ENCODE data around the gene TEX9. TPM values are rescaled to one million over a fixed set of nuclear protein-coding genes. Genes with fewer than 3 reads are reported as not detected.
A peak's percentile ranks its signal among the peaks of the same experiment; 100 is the strongest.
"Not testable (repeated sequence)": the region's sequence is repeated elsewhere in the genome, so short reads cannot be mapped to it uniquely, and the experiment has no call there.

TEX9 gene
- total RNA-seq: 1 to 10 TPM; 1.5 to 2.7 (median 1.9) TPM
- total RNA-seq (2013): 1.2 TPM
- 0.30 to 2.5 (median 1.1) reads per million in 29 experiments for total RNA-seq

DNA sequence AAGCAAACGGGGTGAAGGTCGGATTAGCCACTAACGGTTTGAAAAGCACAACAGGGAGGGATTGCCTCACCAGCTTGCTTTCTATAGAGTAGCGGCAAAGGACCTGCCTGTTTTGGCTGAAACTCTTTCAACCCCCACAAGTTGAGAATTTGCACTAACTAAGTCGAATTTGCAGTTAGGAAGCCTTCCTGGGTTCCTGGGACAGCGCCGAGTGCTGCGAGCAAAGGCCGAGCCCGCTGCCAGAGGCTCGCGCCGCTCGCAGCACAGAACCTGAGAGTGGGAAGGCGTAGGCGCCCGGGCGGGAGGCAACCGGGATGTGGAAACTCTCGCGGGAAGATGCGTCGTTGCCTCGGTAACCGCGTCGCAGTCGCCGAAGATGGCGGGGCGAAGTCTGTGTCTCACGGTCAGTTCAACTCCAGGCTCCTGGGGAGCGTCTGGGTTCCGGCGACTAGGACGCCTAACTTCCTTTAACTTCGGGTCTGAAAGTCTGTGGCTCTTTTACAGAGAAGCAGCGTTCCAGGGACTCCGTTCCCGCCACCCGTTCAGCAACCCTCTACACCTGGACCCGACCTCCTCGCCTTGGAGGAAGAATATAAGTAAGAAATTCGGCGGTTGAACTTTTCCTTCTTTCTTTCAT is at the start of gene TEX9:
TSS of gene TEX9 (plus strand) at position 352 of the 637 bp plus-strand sequence. CDS start at position 377, 25 bp downstream.
- Histone ChIP-seq H3K4me3 (ENCODE audit: control insufficient read depth in 1 of 2, extremely low read depth in 1 of 2, low read length in 1 of 2) (peak within 1 kb of the TSS; percentile 46 to 71), H3K27ac (ENCODE audit: low read length) (no peak within 1 kb of the TSS), H3K36me3 (ENCODE audit: control insufficient read depth in 2 of 2, extremely low read depth in 1 of 2, insufficient read depth in 1 of 2, low read length in 1 of 2) (no peaks in the 10 kb centered on the region), H3K4me1 (ENCODE audit: control insufficient read depth in 1 of 2, extremely low read depth in 1 of 2, insufficient read depth in 2 of 2, low read length in 2 of 2) (peaks cover 3 to 4% of the 10 kb centered on the region in 2 experiments), H3K27me3 (replicated peaks in 1 of 2; ENCODE audit: control insufficient read depth in 2 of 2, extremely low read depth in 1 of 2, insufficient read depth in 2 of 2, low read length in 1 of 2) (peaks cover 0 to 11% of the 10 kb centered on the region in 2 experiments), H3K9me3 (no peaks in the 10 kb centered on the region)
- peak; percentile 6 to 73 (median 46) for DNase-seq
- Mint-ChIP-seq H3K4me3 (peak within 1 kb of the TSS; percentile 80 to 91 (median 87)), H3K27me3 (peaks cover 26 to 47% of the 10 kb centered on the region in 2 donors), H3K27ac (no peak within 1 kb of the TSS), H3K4me1 (peaks cover 13 to 17% (median 16%) of the 10 kb centered on the region in 3 donors), H3K9me3 (peaks cover 0 to 7% (median 7%) of the 10 kb centered on the region in 3 donors), H3K36me3 (no peaks in the 10 kb centered on the region)
- ChIA-PET CTCF (interaction anchor here in 1 of 2 donors (0.6 kb wide), 1 partner anchor 90 kb away, joined by 3 read pairs; no protein-coding TSS in a partner anchor), POLR2A (no interaction called here)
- peak; percentile 64 to 96 (median 90) for ATAC-seq (replicated peaks in 1 of 4)
- 2% methylated on average over 33 of the region's 45 CpGs for WGBS (ENCODE audit: insufficient coverage)

- ATAC-seq (replicated peaks in 1 of 4); H3K36me3 ChIP-seq (ENCODE audit: control insufficient read depth in 2 of 2, extremely low read depth in 1 of 2, insufficient read depth in 1 of 2, low read length in 1 of 2); H3K4me3 Mint-ChIP-seq; H3K4me1 Mint-ChIP-seq; H3K36me3 Mint-ChIP-seq; H3K4me3 ChIP-seq (ENCODE audit: control insufficient read depth in 1 of 2, extremely low read depth in 1 of 2, low read length in 1 of 2); H3K4me1 ChIP-seq (ENCODE audit: control insufficient read depth in 1 of 2, extremely low read depth in 1 of 2, insufficient read depth in 2 of 2, low read length in 2 of 2); H3K9me3 ChIP-seq; H3K27ac ChIP-seq (ENCODE audit: low read length); H3K27me3 Mint-ChIP-seq; DNase-seq; H3K27me3 ChIP-seq (replicated peaks in 1 of 2; ENCODE audit: control insufficient read depth in 2 of 2, extremely low read depth in 1 of 2, insufficient read depth in 2 of 2, low read length in 1 of 2); H3K27ac Mint-ChIP-seq; POLR2A ChIA-PET: not testable (repeated sequence)
- 98% methylated on average over 9 of the region's 18 CpGs for WGBS (ENCODE audit: insufficient coverage)
- H3K9me3 Mint-ChIP-seq: peaks cover 10 to 17% (median 15%) of the 10 kb centered on the region in 3 donors
- CTCF ChIA-PET: interaction anchor here in 1 of 2 donors (0.6 kb wide), 1 partner anchor 478 kb away, joined by 3 read pairs; no protein-coding TSS in a partner anchor
Observed at GRCh38 chr15:56316561-56316960, 48.7 kb upstream of the TEX9 start.

- no peak overlapping the region for H3K4me3 Mint-ChIP-seq
- H3K27me3 Mint-ChIP-seq: peaks cover 4 to 21% of the 10 kb centered on the region in 2 donors
- peaks cover 14 to 25% (median 17%) of the 10 kb centered on the region in 3 donors for H3K9me3 Mint-ChIP-seq
- Histone ChIP-seq H3K4me1 (ENCODE audit: control insufficient read depth in 1 of 2, extremely low read depth in 1 of 2, insufficient read depth in 2 of 2, low read length in 2 of 2) (no peaks in the 10 kb centered on the region), H3K27ac (ENCODE audit: low read length) (no peak overlapping the region), H3K36me3 (ENCODE audit: control insufficient read depth in 2 of 2, extremely low read depth in 1 of 2, insufficient read depth in 1 of 2, low read length in 1 of 2) (no peaks in the 10 kb centered on the region), H3K9me3 (peaks cover 2% of the 10 kb centered on the region), H3K27me3 (replicated peaks in 1 of 2; ENCODE audit: control insufficient read depth in 2 of 2, extremely low read depth in 1 of 2, insufficient read depth in 2 of 2, low read length in 1 of 2) (no peaks in the 10 kb centered on the region), H3K4me3 (ENCODE audit: control insufficient read depth in 1 of 2, extremely low read depth in 1 of 2, low read length in 1 of 2) (no peak overlapping the region)
- DNase-seq: no peak
- peaks cover 8% of the 10 kb centered on the region for H3K36me3 Mint-ChIP-seq
- ChIA-PET POLR2A (interaction anchor here in 1 of 2 donors (0.6 kb wide), 1 partner anchor 12 kb away, joined by 3 read pairs; no protein-coding TSS in a partner anchor), CTCF (no interaction called here)
- no peaks in the 10 kb centered on the region for H3K4me1 Mint-ChIP-seq
- no peak for ATAC-seq (replicated peaks in 1 of 4)
- H3K27ac Mint-ChIP-seq: no peak overlapping the region
Observed at GRCh38 chr15:56320316-56320715, 44.9 kb upstream of the TEX9 start.

DNA sequence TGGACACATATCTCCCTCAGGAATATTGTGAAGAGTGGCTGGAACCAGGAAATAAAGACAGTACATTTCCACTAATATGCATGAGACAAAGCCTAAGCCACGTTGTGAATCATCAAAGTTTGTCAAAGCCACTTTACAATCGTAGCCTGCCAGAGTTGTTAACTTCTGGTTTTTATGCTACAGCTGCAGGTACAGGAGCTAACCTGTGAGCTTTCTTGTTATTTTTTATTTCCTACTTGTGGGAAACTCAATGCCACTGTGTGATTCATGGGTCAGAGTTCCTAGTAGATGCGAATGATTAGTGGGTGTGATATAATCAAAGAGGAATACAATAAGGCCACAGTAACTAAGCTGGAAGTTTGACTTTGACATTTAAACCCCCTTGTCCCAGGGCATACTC is 44.4 kb upstream of the TEX9 start:
- Mint-ChIP-seq H3K4me3 (no peak overlapping the region), H3K4me1 (no peaks in the 10 kb centered on the region), H3K27me3 (peaks cover 4 to 21% of the 10 kb centered on the region in 2 donors), H3K36me3 (peaks cover 8% of the 10 kb centered on the region), H3K9me3 (peaks cover 14 to 30% (median 17%) of the 10 kb centered on the region in 3 donors), H3K27ac (no peak overlapping the region)
- CTCF ChIA-PET: no interaction called here
- Histone ChIP-seq H3K36me3 (ENCODE audit: control insufficient read depth in 2 of 2, extremely low read depth in 1 of 2, insufficient read depth in 1 of 2, low read length in 1 of 2) (no peaks in the 10 kb centered on the region), H3K9me3 (peaks cover 2% of the 10 kb centered on the region), H3K27me3 (replicated peaks in 1 of 2; ENCODE audit: control insufficient read depth in 2 of 2, extremely low read depth in 1 of 2, insufficient read depth in 2 of 2, low read length in 1 of 2) (no peaks in the 10 kb centered on the region), H3K4me3 (ENCODE audit: control insufficient read depth in 1 of 2, extremely low read depth in 1 of 2, low read length in 1 of 2) (no peak overlapping the region), H3K4me1 (ENCODE audit: control insufficient read depth in 1 of 2, extremely low read depth in 1 of 2, insufficient read depth in 2 of 2, low read length in 2 of 2) (no peaks in the 10 kb centered on the region), H3K27ac (ENCODE audit: low read length) (no peak overlapping the region)
- ATAC-seq (replicated peaks in 1 of 4): no peak
- POLR2A ChIA-PET: no interaction called here
- DNase-seq: no peak
- WGBS (ENCODE audit: insufficient coverage): 62% methylated on average over 2 of the region's 3 CpGs

DNA sequence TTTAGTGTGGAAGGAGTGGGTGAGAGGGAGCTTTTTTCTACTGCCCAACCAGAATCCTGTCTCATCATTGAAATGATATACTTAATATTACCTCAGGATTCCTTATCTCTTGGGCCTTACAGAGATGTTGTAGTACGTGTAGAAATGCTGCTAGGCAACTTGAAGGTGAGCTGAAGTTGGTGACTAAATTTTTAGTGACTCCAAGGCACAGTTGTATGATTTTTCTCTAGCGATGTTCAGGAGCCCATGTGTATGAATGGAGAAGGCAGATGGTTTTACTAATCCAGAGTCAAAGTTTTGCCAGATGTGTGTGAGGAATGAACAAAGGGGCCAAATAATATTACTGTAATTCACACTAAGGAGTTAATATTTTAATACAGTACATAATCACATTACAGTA is 42.8 kb upstream of the TEX9 start:
- Histone ChIP-seq H3K36me3 (ENCODE audit: control insufficient read depth in 2 of 2, extremely low read depth in 1 of 2, insufficient read depth in 1 of 2, low read length in 1 of 2) (no peaks in the 10 kb centered on the region), H3K4me1 (ENCODE audit: control insufficient read depth in 1 of 2, extremely low read depth in 1 of 2, insufficient read depth in 2 of 2, low read length in 2 of 2) (no peaks in the 10 kb centered on the region), H3K9me3 (peaks cover 2% of the 10 kb centered on the region), H3K27me3 (replicated peaks in 1 of 2; ENCODE audit: control insufficient read depth in 2 of 2, extremely low read depth in 1 of 2, insufficient read depth in 2 of 2, low read length in 1 of 2) (no peaks in the 10 kb centered on the region), H3K27ac (ENCODE audit: low read length) (no peak overlapping the region), H3K4me3 (ENCODE audit: control insufficient read depth in 1 of 2, extremely low read depth in 1 of 2, low read length in 1 of 2) (no peak overlapping the region)
- Mint-ChIP-seq H3K4me3 (no peak overlapping the region), H3K4me1 (no peaks in the 10 kb centered on the region), H3K27me3 (peaks cover 4 to 21% of the 10 kb centered on the region in 2 donors), H3K9me3 (peaks cover 10 to 29% (median 12%) of the 10 kb centered on the region in 3 donors), H3K27ac (no peak overlapping the region), H3K36me3 (peaks cover 8% of the 10 kb centered on the region)
- WGBS (ENCODE audit: insufficient coverage): 0% methylated on average over 1 of the region's 2 CpGs
- CTCF ChIA-PET: no interaction called here
- DNase-seq (no peak), ATAC-seq (replicated peaks in 1 of 4) (no peak)
- POLR2A ChIA-PET: no interaction called here

- H3K4me1 Mint-ChIP-seq: no peaks in the 10 kb centered on the region
- H3K36me3 ChIP-seq (ENCODE audit: control insufficient read depth in 2 of 2, extremely low read depth in 1 of 2, insufficient read depth in 1 of 2, low read length in 1 of 2): no peaks in the 10 kb centered on the region
- DNase-seq (no peak), ATAC-seq (replicated peaks in 1 of 4) (no peak)
- no peak overlapping the region for H3K4me3 ChIP-seq (ENCODE audit: control insufficient read depth in 1 of 2, extremely low read depth in 1 of 2, low read length in 1 of 2)
- H3K9me3 Mint-ChIP-seq: peaks cover 4 to 19% (median 5%) of the 10 kb centered on the region in 3 donors
- peaks cover 3% of the 10 kb centered on the region for H3K36me3 Mint-ChIP-seq
- H3K27ac Mint-ChIP-seq: no peak overlapping the region
- ChIA-PET POLR2A (no interaction called here), CTCF (no interaction called here)
- WGBS (ENCODE audit: insufficient coverage): 50% methylated on average over 1 of the region's 1 CpG
- H3K27ac ChIP-seq (ENCODE audit: low read length): no peak overlapping the region
- H3K9me3 ChIP-seq: peaks cover 2% of the 10 kb centered on the region
- peaks cover 4 to 21% of the 10 kb centered on the region in 2 donors for H3K27me3 Mint-ChIP-seq
- no peaks in the 10 kb centered on the region for H3K4me1 ChIP-seq (ENCODE audit: control insufficient read depth in 1 of 2, extremely low read depth in 1 of 2, insufficient read depth in 2 of 2, low read length in 2 of 2)
- no peak overlapping the region for H3K4me3 Mint-ChIP-seq
- no peaks in the 10 kb centered on the region for H3K27me3 ChIP-seq (replicated peaks in 1 of 2; ENCODE audit: control insufficient read depth in 2 of 2, extremely low read depth in 1 of 2, insufficient read depth in 2 of 2, low read length in 1 of 2)
Observed at GRCh38 chr15:56323435-56323834, 41.8 kb upstream of the TEX9 start.

All from T-cell (primary cell).